ENCODE measurements around the gene DNAJC16. TPM values are rescaled to one million over a fixed set of nuclear protein-coding genes. Genes with fewer than 3 reads are reported as not detected.
"Not testable (repeated sequence)": the region's sequence is repeated elsewhere in the genome, so short reads cannot be mapped to it uniquely, and the experiment has no call there.

Gene DNAJC16
- total RNA-seq, 2 experiments from 2014 or later = 9.1 to 16.8 TPM

DNA sequence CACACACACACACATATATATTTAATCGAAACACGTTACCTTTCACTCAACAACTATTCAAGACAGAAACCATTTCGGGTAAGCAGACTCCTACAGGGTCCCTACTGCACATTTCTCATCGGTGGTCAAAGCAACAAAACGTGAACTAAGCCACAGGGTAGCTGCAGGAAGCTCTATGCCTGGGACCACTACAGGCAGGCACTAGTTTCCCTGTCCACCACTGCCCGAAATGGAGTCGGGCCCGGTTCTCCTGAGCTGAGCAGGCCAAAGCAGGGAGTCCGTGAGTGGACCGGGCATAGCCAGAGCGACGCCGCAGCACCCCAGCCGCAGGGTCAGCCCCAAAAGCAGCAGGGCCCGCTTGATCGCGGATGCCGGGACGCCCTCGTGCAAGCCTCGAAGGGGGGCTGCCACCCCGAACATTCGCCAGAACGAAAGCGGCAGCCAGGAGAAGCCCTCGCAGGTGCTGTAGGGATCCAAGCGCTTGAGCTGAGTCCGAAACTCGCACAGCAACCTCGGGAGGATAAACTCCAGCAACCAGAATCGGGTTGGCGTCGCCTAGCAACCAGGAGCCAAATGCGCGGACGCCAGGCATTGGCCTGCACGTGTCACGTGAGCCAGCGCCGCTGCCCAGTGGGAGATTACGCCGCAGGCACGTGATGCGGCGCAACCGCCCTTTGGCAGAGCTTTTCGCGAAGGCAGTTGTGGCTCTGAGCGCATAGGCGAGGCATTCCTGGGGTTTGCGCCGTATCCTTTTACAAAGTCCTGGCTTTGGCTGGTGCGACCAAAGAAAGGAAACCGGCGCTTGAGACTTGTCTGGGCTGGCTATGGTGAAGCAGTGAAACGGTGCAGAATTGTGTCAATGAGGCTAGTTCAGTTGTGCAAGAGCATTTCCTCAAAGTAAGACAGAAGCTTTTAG, 76.7 kb downstream of the DNAJC16 start:
- Histone ChIP-seq H3K9me2 (ENCODE audit: insufficient read depth, low read length) (no peaks in the 10 kb centered on the region), H3K4me3 (ENCODE audit: low read depth, low read length, poor library complexity, severe bottlenecking) (peak overlapping the region; percentile 68), H3K79me2 (ENCODE audit: insufficient read depth, low read depth, low read length) (no peaks in the 10 kb centered on the region), H3K9me3 (ENCODE audit: low read length) (no peaks in the 10 kb centered on the region), H3K36me3 (ENCODE audit: insufficient read depth, low read length) (no peaks in the 10 kb centered on the region), H4K20me1 (ENCODE audit: insufficient read depth, low read length) (no peaks in the 10 kb centered on the region), H3K4me1 (ENCODE audit: insufficient read depth, low read length, poor library complexity, severe bottlenecking) (peaks cover 10% of the 10 kb centered on the region), H3K4me2 (ENCODE audit: low read length) (peak overlapping the region; percentile 60), H2AFZ (ENCODE audit: low read length) (peak overlapping the region; percentile 80), H3K27ac (ENCODE audit: low read depth, low read length, poor library complexity, severe bottlenecking) (no peak overlapping the region)
- intact Hi-C loops (cut with micrococcal nuclease; ENCODE audit: unreplicated experiment) = no loop called here
- CTCF ChIA-PET (ENCODE audit: unreplicated experiment) = no interaction called here
- peak; percentile 86 for DNase-seq (ENCODE audit: low spot score)
- BruUV-seq (replicated peaks) = no TSS peak
- POLR2A ChIA-PET = interaction anchor here (0.6 to 1.0 kb wide), 6 partner anchors 9 to 1969 kb away, joined by 3 to 7 read pairs (median 4); no protein-coding TSS in a partner anchor
- TF ChIP-seq CTCF (conservative IDR thresholded peaks at IDR 0.05; ENCODE audit: low read length) (no peak), EZH2phosphoT487 (IDR thresholded peaks at IDR 0.05; ENCODE audit: borderline replicate concordance, low read depth, low read length) (no peak)

DNA sequence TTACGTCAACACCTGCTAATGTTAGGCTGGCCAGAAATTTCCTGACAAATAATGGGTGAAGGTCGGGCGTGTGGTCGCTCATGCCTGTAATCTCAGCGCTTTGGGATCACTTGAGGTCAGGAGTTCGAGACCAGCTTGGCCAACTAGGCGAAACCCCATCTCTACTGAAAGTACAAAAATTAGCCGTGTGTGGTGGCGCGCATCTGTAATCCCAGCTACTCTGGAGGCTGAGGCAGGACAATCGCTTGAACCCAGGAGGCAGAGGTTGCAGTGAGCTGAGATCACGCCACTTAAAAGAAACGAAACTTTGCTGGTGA, 77.3 kb downstream of the DNAJC16 start:
- H3K9me3 ChIP-seq (ENCODE audit: low read length); H3K27ac ChIP-seq (ENCODE audit: low read depth, low read length, poor library complexity, severe bottlenecking); DNase-seq (ENCODE audit: low spot score); H3K79me2 ChIP-seq (ENCODE audit: insufficient read depth, low read depth, low read length); CTCF ChIA-PET (ENCODE audit: unreplicated experiment); H3K36me3 ChIP-seq (ENCODE audit: insufficient read depth, low read length); H3K9me2 ChIP-seq (ENCODE audit: insufficient read depth, low read length); H4K20me1 ChIP-seq (ENCODE audit: insufficient read depth, low read length); intact Hi-C loops (cut with micrococcal nuclease; ENCODE audit: unreplicated experiment); BruUV-seq (replicated peaks): not testable (repeated sequence)
- H3K4me1 ChIP-seq (ENCODE audit: insufficient read depth, low read length, poor library complexity, severe bottlenecking) = peaks cover 10% of the 10 kb centered on the region
- H2AFZ ChIP-seq (ENCODE audit: low read length) = peak overlapping the region; percentile 80
- POLR2A ChIA-PET = interaction anchor here (1.0 kb wide), 1 partner anchor 13 kb away, joined by 3 read pairs; no protein-coding TSS in a partner anchor
- peak overlapping the region; percentile 68 for H3K4me3 ChIP-seq (ENCODE audit: low read depth, low read length, poor library complexity, severe bottlenecking)
- peak overlapping the region; percentile 60; the same call in 1 of the 2 replicates for H3K4me2 ChIP-seq (ENCODE audit: low read length)

- BruUV-seq (replicated peaks); H2AFZ ChIP-seq (ENCODE audit: low read length); H3K9me3 ChIP-seq (ENCODE audit: low read length); H3K9me2 ChIP-seq (ENCODE audit: insufficient read depth, low read length); H3K36me3 ChIP-seq (ENCODE audit: insufficient read depth, low read length); H3K4me2 ChIP-seq (ENCODE audit: low read length); H3K4me3 ChIP-seq (ENCODE audit: low read depth, low read length, poor library complexity, severe bottlenecking); DNase-seq (ENCODE audit: low spot score); intact Hi-C loops (cut with micrococcal nuclease; ENCODE audit: unreplicated experiment); H4K20me1 ChIP-seq (ENCODE audit: insufficient read depth, low read length); CTCF ChIA-PET (ENCODE audit: unreplicated experiment); H3K27ac ChIP-seq (ENCODE audit: low read depth, low read length, poor library complexity, severe bottlenecking); H3K79me2 ChIP-seq (ENCODE audit: insufficient read depth, low read depth, low read length): not testable (repeated sequence)
- POLR2A ChIA-PET = interaction anchor here (0.6 kb wide), 2 partner anchors 25 to 959 kb away, joined by 3 to 6 read pairs; no protein-coding TSS in a partner anchor
- peaks cover 10% of the 10 kb centered on the region for H3K4me1 ChIP-seq (ENCODE audit: insufficient read depth, low read length, poor library complexity, severe bottlenecking)
These were observed 77.8 kb downstream of the DNAJC16 start for GRCh38 chr1:15604400-15604799.

Measured in OCI-LY7 (cell line).